ENCODE data around the gene AFF3. TPM values are rescaled to one million over a fixed set of nuclear protein-coding genes. Genes with fewer than 3 reads are reported as not detected.
A peak's percentile ranks its signal among the peaks of the same experiment; 100 is the strongest.
"Not testable (repeated sequence)": the region's sequence is repeated elsewhere in the genome, so short reads cannot be mapped to it uniquely, and the experiment has no call there.

AFF3 gene
- total RNA-seq, 1 experiment from 2014 or later = 8.9 TPM

GRCh38 chr2:99554238-99554637 is 588.2 kb downstream of the AFF3 start:
- no peak for DNase-seq (ENCODE audit: low read depth)

GRCh38 chr2:99552529-99552928 is 589.9 kb downstream of the AFF3 start:
- DNase-seq (ENCODE audit: low read depth) = no peak

GRCh38 chr2:99550368-99550767 is 592.0 kb downstream of the AFF3 start:
- no peak for DNase-seq (ENCODE audit: low read depth)

- DNase-seq (ENCODE audit: low read depth) = no peak
Measured at GRCh38 chr2:99545604-99546003, 596.8 kb downstream of the AFF3 start.

- DNase-seq (ENCODE audit: low read depth) = no peak
Measured at GRCh38 chr2:99545066-99545465, 597.3 kb downstream of the AFF3 start.

GRCh38 chr2:99544608-99545007 is 597.8 kb downstream of the AFF3 start:
- DNase-seq (ENCODE audit: low read depth) = no peak

GRCh38 chr2:99543247-99543646 is 599.1 kb downstream of the AFF3 start:
- no peak for DNase-seq (ENCODE audit: low read depth)

- DNase-seq (ENCODE audit: low read depth) = no peak
Measured at GRCh38 chr2:99537910-99538485, 604.4 kb downstream of the AFF3 start.

- no peak for DNase-seq (ENCODE audit: low read depth)
Measured at GRCh38 chr2:99524056-99524455, 618.3 kb downstream of the AFF3 start.

- DNase-seq (ENCODE audit: low read depth) = no peak
Measured at GRCh38 chr2:99522157-99522556, 620.2 kb downstream of the AFF3 start.

- DNase-seq (ENCODE audit: low read depth) = peak; percentile 33
Measured at GRCh38 chr2:99520813-99521212, 621.6 kb downstream of the AFF3 start.

GRCh38 chr2:99520195-99520594 is 622.2 kb downstream of the AFF3 start:
- DNase-seq (ENCODE audit: low read depth) = no peak

GRCh38 chr2:99514357-99514756 is 628.0 kb downstream of the AFF3 start:
- no peak for DNase-seq (ENCODE audit: low read depth)

- no peak for DNase-seq (ENCODE audit: low read depth)
Measured at GRCh38 chr2:99512181-99512591, 630.2 kb downstream of the AFF3 start.

- no peak for DNase-seq (ENCODE audit: low read depth)
Measured at GRCh38 chr2:99509387-99509786, 633.0 kb downstream of the AFF3 start.

- no peak for DNase-seq (ENCODE audit: low read depth)
Measured at GRCh38 chr2:99507937-99508818, 634.2 kb downstream of the AFF3 start.

GRCh38 chr2:99504844-99505584 is 637.4 kb downstream of the AFF3 start:
- DNase-seq (ENCODE audit: low read depth) = no peak

GRCh38 chr2:99503662-99504416 is 638.6 kb downstream of the AFF3 start:
- not testable (repeated sequence) for DNase-seq (ENCODE audit: low read depth)

GRCh38 chr2:99496021-99496420 is 646.4 kb downstream of the AFF3 start:
- no peak for DNase-seq (ENCODE audit: low read depth)

All from Daoy (cell line).